GM21737 (cell line): Measurements from ENCODE around the gene QPCT.
"Not testable (repeated sequence)": the region's sequence is repeated elsewhere in the genome, so short reads cannot be mapped to it uniquely, and the experiment has no call there.

Source experiments
- ATAC-seq: cut with Tn5 transposase; IDR thresholded peaks from one replicate; pipeline ENCODE4 v1.9.1; 2021; ENCODE audit warnings: mild to moderate bottlenecking, moderate library complexity; ENCODE audit not compliant: unreplicated experiment

Gene QPCT

DNA sequence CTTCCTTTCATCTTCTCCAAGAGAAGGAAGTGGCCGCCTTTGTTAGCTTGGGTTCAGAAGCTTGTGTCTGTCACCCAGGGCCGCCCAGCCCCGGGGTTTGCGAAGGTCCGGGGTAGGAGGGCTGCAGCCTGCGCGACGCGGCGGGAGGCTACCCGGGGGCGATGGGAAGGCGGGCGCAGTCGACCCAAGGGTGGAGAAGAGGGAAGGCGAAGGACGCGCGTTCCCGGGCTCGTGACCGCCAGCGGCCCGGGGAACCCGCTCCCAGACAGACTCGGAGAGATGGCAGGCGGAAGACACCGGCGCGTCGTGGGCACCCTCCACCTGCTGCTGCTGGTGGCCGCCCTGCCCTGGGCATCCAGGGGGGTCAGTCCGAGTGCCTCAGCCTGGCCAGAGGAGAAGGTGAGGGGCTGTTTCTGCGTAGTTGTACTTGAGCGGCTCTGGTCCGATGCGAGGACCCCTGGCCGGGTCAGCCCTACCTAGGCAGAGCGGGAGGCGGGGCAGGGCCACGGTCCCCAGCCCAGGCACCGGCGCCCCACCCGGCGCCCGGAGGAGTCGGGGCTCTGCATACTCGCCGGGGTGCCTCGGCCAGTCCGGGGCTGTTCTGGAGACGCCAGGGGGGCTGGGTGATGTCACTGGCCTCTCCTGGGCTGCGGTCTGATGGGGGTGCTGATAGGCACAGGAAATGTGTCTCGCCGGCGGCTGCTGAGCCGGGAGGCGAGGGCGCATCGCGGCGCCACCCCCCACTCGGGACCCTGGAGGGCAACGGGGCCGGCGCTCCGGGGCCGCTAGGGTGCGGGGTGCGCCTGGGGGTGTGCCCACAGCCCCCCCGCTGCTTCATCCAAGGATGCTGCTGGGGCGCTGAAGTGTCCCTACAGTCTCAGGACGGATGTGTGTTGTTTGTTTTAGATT is at the start of gene QPCT:
TSS of gene QPCT (plus strand) at position 178 of the 909 bp plus-strand sequence. CDS start at position 280, 102 bp downstream.
- ATAC-seq = peak; percentile 54

DNA sequence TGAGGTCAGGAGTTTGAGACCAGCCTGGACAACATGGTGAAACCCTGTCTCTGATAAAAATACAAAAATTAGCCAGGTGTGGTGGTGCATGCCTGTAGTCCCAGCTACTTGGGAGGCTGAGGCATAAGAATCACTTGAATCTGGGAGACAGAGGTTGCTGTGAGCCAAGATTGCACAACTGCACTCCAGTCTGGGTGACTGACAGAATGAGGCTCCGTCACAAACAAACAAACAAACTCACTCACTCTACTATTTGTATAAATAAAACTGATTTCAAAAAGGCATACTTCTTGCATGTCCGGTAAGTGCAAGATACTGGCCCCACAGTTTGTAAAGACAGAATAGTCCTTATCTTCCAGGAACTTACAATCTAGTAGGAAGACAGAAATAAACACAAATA is 49.6 kb upstream of the QPCT start:
- ATAC-seq = not testable (repeated sequence)

DNA sequence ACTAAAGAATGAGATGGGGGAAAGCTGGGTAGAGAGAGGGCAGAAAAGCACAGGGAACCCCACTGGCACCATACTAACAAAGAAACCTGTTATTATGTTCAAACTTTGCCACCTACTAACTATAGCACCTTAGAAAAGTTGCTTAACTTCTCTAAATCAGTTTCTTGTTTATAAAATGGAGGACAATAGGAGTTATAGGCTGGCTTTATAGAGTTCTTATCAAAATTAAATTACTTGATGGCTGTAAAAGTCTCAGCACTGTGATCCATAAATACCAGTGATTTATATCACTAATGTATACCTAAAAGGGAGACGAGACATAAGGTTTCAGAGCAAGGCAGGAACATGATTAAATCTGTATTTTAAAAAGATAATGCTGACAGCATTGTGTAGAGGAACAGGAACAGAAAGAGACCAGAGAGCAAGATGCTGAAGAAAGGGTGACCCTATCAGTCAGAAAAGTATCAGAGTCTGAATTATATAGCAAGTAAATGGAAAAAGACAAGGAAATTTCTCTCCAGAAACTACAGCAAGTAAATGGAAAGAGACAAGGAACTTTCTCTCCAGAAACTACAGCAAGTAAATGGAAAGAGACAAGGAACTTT is 48.9 kb upstream of the QPCT start:
- no peak for ATAC-seq

DNA sequence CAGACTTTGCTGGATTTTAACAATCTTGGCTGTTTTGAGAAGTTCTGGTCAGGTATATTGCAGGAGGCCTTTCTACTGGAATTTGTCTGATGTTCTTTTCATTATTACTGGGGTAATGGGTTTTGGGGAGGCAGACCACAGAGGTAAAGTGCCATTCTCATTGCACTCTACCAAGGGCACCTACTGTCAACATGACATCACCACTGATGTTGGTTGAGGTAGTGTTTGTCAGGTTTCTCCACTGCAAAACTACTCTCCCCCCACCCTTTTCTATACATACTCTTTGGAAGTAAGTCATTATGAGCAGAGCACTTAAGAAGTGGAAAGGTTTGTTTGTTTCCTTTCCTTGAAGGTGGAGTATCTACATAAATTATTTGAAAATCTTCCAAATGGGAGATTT is 46.8 kb upstream of the QPCT start:
- ATAC-seq = no peak

DNA sequence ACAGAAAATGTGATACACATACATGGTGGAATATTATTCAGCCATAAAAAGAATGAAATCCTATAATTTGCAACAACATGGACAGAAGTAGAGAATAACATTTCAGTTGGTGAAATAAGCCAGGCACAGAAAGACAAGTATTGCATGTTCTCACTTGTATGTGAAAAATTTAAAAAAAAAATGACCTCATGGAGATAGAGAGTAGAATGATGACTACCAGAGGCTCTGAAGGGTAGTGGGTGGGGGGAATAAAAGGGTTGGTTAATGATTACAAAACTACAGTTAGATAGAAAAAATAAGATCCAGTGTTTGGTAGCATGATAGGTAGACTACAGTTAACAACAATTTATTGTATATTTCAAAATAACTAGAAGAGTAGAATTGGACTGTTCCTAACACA is 44.3 kb upstream of the QPCT start:
- no peak for ATAC-seq

DNA sequence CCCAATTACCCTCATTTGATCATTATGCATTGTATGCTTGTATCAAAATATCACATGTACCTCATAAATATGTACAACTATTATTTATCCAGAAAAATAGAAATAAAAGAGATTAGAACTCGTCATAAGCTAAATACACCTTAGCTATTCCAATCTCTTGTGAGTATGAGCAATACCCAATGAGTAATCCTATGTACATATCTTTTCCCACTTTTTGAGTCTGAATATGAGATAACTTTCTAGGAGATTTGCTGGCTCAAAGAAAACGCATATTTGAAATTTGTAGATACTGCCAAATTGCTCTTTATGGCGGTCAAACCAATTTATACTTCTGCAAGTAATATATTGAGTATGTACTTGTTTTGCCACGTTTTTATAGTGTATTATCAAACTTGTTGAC is 43.9 kb upstream of the QPCT start:
- ATAC-seq = no peak

DNA sequence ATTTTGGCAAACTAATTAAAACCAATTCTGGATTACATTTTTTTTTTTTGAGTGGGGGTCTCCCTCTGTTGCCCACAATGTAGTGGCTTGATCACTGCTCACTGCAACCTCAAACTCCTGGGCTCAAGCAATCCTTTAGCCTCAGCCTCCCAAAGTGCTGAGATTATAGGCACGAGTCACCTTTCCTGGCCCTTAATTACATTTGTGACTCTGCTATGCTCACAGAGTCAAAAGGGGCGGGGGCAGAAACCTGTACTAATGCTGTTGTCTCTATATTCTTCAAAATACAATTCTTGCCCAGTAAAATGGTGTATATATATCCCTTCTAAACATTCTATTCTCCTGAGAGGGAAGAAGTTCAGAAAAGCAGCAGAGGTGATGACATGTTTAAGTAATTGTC is 43.0 kb upstream of the QPCT start:
- no peak for ATAC-seq

DNA sequence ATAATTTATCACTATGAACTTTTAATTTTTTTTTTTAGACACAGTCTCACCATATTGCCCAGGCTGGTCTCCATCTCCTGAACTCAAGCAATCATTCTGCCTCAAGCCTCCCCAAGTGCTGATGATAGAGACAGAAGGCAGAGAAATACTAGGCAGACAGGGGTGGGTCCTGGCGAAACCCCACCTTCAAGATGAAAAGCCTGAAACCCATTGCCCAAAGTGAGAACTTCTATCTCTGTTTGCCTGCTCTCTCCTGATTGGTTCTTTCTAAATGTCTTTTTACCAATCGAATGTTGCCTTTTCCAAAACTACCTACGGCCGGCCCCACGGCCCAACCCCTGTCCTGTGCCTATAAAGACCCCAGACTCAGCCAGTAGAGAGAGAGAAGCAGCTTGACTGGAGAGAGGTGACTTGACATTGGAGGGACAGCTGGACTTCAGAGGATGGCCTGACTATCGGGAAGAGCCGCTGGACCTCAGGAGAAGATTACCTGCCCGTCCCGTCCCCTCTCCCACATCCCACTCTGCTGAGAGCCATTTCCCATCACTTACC is 41.7 kb upstream of the QPCT start:
- ATAC-seq = no peak

DNA sequence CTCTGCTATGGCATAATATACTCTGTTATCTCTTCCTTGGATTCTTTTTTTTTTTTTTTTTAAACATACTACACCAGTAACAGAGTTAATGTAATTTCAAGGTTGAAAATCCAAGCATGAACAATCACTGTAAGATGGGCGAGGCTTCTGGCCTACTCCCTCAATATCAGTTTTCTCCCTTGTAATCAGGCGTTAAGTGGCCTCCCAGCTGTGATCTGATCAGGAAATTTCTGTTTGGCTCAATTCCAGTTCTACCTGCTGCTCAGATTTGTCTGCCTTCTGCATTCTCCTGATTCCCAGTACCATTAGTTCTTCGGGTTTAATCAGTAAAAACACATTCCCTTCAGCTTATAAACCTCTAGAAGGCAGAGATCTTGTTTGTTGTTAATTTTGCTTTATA is 38.4 kb upstream of the QPCT start:
- no peak for ATAC-seq

DNA sequence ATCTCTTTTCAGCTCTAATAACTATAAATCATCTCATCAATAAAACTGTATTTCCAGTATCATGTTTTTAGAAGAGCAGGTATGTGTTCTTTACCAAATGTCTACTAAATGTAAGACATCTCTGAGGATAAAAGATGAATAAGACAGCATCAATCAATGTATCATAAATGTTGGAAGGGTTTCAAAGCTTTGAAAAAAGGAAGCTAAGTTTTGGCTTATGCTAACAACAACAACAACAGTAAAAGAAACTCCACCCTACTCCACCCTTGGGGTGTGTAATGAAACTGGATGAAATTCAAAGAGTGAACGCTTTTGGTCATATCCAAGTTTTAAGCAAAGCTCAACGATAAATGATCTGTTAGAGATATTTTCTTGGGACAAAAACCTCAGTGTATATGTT is 36.9 kb upstream of the QPCT start:
- ATAC-seq = no peak

DNA sequence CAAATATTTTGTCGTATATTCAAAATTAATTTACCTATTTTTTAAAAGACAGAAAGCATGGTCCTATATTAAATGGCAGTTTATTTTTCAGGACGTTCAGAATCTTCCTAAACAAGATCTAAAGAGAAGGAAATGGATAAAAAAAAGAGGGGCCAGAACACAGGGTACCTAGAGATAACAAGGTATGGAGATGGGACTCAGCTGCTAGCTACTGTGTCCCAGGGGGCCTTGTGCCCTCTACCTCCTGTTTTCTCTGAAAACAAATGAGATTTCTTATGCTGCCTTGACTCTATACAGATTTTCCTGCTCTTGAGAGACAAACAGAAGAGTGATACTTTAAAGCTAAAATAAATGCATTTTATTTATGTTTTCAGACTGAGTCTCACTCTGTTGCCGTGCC is 29.1 kb upstream of the QPCT start:
- no peak for ATAC-seq

DNA sequence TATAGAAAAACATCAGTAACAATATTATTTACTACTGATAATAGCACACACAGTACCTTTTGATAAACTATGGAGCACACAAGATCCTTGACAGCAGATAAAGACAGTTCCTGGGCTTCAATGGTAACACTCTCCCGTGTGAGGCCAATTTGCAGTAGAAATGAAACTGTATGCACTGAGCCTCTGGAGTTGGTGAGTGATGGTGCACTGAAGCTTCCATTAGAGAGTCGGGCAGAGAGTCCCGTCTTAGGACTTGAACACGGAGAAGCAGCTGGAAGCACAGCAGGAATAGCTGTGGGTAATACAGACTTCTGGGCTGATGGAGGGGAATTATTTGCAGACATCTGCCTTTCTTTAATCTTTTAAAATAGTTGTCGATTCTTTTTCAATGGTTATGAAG is 28.2 kb upstream of the QPCT start:
- no peak for ATAC-seq

DNA sequence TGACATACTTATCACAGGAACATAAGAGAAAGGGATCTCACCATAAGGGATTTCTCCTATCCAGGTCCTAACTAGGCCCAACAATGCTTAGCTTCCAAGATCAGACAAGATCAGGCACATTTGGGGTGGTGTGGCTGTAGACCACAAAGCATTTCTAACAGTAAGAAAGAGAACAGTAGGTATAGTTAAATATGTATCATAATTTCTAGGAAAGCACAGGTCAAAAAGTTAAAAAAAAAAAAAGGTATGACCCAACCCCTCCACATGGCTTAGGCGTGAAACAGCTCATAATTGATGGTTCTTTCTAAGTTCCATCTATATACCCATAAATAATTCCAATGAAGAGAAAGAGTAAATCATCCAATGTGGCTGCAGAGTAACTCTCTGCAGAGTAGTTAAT is 26.7 kb upstream of the QPCT start:
- no peak for ATAC-seq

DNA sequence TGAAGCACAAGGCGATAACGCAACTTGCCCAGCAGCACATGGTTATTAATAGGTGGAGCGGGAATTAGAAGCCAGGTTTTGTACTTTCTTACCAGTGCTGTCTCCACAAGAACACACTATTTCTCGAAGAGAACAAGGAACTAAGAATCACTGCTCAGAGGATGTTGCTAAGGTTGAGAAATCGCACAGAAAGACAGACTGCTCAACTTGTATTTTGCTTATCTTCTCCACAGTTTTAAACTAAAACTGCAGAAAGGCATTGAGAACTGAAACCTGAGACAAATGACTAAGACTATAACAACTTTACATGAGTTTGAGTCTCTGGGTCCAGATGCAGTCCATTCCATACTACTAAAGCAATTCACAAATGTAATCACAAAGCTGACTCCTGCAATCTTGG is 26.0 kb upstream of the QPCT start:
- peak; percentile 68 for ATAC-seq

DNA sequence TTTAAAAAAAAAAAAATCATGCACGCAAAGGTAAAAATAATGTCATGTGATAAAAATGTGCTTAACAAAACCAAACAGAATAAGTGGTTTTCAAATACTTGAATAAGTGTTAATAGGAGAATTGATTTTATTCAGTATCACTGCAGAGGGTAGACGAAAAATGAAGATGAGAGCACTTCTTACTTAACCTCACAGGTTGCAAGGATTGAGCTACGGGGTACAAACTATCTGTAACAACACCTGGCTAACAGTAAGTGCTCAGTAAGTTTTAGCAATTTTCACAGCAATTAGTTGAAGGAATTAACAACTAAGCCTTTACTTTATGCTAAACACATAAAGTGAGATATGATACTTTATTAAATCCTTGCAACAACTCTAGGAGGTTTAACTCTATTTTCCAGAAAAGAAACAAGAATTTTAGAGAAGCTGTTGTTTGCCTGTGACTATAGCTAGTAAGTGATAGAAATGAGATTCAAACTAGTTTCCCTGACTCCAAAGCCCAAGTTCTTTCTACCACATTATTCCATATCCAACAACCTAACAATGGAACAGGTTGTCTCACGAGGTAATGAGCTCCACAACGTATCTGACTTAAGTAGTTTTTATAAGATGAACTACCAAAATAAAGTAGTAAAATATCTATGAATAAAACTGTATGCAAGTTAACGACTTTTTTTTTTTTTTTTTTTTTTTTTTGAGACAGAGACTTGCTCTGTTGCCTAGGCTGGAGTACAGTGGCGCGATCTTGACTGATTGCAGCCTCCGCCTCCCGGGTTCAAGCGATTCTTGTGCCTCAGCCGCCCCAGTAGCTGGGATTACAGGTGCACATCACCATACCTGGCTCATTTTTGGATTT is 24.4 kb upstream of the QPCT start:
- ATAC-seq = no peak

DNA sequence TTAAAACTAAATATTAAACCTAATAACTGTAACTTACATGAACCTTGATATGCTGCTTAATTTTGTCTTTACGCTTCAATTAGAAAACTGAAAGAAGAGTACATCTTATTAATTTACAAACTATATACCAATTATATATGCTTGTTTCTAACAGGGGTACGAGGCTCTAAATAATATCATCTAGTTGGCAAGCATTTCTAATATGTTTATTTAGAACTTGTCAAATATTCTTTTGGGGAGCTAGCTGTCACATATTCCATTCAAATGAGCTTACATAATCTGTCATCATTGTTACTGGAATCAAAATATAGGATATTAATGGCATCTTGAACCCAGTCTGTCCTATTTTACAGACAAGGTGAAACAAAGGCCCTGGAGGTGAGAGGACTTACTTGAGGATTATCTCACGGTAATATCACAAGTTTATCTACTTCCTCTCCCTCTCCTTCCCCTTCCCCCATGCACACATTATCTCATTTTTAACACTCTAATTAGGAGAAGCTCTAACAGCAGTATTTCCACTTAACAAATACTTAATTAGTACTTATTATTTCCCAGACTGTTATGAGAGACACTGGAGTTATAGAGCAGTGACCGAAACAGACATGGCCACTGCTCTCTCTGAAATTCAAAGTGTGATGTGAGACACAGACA is 23.3 kb upstream of the QPCT start:
- no peak for ATAC-seq

DNA sequence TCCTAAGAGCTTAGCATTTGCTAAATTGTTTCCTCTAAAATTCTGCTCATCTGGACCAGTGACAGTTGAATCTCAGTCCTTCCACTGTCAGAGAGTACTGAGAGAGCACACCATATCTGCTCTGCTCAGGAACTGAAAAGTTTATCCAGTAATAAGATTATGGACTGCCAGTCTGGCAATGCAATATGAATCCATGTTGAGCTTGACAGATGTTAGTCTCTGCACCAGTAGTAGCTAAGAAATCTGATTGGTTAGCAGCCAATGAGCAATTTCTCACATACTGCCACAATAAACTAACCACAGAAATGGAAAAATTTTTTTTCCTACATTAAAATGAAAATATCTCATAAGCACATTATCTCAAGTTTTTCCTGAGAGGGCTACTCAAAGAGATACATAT is 22.1 kb upstream of the QPCT start:
- ATAC-seq = no peak

DNA sequence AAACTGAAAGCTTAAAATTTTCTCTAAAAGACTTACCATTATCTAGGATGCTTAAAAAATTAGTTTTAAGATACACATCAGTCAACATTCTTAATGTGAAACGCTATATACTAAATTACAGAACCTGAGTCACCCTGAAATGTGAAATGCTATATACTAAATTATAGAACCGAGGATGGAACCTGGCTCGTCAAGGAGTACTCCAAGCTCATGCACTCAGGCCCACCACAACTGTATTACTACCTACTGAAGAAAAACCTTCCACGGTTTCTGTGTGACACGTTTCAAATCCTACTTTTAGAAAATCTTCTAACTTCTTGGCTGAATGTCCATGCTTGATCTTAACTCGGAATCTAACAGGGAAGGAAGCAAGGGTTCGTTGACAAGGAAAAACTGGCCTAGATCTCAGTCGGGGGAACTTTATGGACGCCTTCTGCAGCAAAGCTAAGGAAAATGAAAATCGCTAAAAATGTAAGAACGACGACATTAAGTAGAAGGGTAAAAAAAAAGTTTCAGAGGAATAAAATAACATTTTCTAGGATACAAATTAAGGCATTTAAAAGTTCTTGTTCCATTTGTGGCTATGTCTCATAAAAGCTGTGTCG is 21.2 kb upstream of the QPCT start:
- no peak for ATAC-seq

DNA sequence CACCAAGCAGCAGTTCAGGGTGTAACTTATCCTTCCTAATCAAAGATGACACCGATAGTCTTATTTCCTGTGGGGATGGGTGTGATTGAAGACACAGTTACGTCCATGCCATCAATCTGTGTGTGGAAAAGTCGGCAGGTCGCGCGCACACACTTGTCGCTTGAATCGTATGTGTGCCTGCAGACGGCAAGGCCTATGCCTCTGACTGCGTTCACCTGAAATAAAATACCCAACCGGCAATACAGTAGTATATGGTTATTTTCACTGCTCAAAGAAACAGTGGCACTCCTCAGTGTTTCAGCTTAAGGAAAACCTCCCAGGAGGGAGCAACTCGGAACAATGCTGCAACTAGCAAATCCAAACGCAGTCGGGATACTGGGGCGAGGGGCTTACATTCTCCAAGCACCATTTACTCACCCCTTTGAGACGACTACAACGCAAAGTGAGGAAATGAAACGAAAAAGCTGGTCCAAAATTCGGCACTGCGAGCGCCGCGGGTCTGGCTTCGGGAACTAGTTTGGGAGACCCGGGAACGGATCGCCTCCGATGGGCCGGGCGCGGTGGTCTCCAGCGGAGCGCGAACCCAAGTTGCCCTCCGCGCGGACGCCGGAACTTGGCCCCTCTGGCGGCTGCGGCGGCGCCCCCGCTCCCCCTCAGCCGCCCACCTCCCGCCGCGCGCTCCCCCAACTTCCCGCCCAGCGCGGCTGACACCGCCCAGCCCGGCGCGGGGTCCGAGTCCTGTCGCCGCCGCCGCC is 20.5 kb upstream of the QPCT start:
- peak; percentile 25 for ATAC-seq

DNA sequence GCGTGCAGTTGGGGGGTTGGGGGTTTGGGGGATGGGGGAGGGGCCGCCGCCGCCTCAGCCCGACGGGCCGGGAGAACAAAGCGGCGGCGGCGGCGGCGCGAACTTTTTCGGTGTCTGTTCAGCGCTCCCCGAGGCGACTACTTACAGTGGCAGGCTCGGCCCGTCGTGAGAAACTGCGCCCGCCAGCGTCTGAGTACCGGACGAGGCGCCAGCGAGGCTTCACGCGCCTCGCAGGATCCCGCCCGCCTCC is 20.0 kb upstream of the QPCT start:
- ATAC-seq = peak; percentile 56
